NCI-H446 treated with DMSO at 0.1 percent for 48 hours (cell line): ENCODE measurements around the gene SYNPR.
A peak's percentile ranks its signal among the peaks of the same experiment; 100 is the strongest.

Experiments
- DNase-seq: peaks from one replicate; lab custom pipeline; 2025; lab: John Stamatoyannopoulos, UW

Gene SYNPR

DNA sequence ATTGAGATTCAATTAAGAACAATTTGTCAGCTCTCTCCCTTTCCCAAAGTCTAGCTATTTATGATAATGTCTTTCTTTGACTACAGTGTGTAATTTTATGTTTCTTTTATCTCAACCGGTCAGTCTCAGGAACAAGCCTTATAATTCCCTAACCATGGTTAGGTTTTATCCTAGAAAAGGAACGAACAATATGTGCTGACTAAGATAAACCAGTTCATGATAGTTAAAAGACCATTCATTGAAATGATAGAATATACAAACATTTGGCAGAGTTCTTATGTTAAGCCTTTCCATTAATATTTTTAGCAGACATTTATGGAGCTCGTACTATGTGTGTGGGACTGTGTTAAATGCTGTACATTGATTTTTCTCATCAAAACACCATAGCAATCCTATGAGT, 106.3 kb downstream of the SYNPR start:
- DNase-seq, result no peak

DNA sequence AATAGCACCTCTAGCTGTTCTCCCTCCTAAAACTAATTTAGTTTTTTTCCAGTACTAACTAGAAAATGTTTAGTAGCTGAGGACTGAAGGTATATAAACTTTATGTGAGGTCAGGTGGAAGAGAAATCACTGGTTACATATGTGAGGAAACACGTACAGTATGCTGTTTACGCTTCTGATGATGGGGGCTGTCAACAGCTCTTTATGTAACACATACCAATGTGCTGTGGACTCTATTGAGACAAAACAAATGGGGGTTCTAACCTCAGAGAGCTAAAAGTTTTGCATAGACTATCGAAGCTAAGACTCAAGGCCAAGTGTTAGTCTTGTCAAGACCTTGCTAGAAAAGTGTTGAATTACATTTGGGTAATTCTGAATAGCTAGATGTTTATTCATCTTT, 107.5 kb downstream of the SYNPR start:
- no peak for DNase-seq

- no peak for DNase-seq
These were observed 108.5 kb downstream of the SYNPR start for GRCh38 chr3:63386568-63386967.

GRCh38 chr3:63387568-63387967, 109.5 kb downstream of the SYNPR start:
- DNase-seq, result no peak

GRCh38 chr3:63390710-63391230, 112.7 kb downstream of the SYNPR start:
- no peak for DNase-seq

GRCh38 chr3:63395960-63396359, 117.9 kb downstream of the SYNPR start:
- no peak for DNase-seq

DNA sequence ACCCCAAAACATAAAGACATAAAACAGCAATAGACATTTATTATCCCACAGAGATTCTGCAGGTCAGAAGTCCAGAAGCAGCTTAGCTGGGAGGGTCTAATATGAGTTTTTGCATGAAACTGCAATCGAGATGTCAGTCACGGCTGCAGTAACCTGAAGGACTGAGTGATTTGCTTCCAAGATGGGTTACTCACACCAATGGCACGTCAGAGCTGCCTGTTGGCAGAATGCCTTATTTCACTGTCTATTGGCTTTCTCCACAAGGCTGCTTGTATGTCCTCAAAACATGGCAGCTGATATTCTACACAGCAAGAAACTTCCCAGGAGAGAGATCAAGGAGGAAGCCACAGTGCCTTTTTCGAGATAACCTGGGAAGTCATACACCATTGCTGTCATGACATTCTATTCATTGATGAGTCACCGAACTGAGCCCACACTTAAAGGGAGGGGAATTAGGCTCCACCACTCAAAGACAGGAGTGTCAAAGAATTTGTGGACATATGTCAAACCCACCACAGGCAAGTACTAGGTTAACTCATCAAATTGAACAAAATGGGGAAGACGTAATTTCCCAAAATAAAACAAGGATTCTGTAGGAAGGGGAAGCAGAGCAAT, 122.2 kb downstream of the SYNPR start:
- peak; percentile 1 for DNase-seq

DNA sequence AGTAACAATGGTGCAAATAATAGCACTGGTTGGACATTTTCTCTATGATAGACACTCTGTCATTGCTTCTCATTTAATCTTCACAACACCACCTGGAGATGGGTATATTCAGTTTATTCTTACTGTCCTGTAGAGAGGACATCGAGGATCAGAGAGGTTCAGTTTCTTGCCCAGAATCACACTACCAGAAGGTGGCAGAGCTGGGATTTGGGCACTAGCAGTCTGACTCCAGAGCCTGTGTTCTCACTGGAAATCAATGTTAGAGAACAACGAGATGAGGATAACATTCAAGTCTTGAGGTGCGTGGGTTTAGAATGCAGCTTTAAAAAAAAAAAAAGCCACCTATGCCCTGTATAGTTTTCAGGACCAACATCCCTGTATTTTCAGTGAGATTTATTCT, 127.8 kb downstream of the SYNPR start:
- DNase-seq, result no peak

DNA sequence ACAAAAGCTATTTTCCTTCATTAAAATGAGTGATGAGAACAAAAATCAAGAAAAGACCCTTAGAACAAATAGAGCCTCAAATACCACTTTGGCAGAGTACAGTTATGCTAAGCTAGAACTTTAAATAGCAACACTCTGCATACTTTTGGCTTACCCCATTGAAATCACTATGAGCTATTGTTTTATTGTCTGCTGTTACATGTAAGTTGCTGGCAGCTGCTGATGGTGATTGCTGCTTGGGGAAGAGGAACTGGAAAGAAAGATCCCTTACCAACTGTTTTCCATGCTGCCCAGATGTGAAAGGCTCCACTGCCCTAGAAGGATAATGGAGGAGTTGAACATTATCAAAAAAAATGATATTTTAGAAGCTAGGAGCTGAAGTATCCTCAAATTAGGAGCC, 135.4 kb downstream of the SYNPR start:
- DNase-seq, result no peak

- no peak for DNase-seq
These were observed 136.5 kb downstream of the SYNPR start for GRCh38 chr3:63414607-63415006.

- no peak for DNase-seq
These were observed 151.8 kb downstream of the SYNPR start for GRCh38 chr3:63429905-63430304.

GRCh38 chr3:63430875-63431274, 152.8 kb downstream of the SYNPR start:
- no peak for DNase-seq

DNA sequence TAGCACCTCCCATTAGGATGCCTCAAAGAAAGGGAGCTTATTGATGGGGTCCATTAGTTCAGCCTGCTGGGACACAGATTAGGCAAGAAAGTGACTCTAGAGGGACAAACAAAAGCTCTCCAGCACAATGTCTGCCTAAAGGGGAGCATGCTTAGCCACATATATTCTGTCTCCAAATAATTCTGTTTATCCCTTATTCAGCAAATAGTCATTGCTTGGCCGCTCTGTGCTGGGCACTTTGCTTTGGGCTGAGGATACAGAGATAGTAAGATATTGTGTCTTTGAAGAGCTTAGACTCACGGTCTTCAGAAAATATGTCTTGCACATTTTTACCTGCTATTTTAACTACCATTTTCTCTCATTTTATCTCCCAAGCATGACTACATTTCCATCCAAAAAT, 159.8 kb downstream of the SYNPR start:
- no peak for DNase-seq

GRCh38 chr3:63438826-63439371, 160.8 kb downstream of the SYNPR start:
- DNase-seq, result no peak

- no peak for DNase-seq
These were observed 163.2 kb downstream of the SYNPR start for GRCh38 chr3:63441262-63441661.

- DNase-seq, result no peak
These were observed 164.8 kb downstream of the SYNPR start for GRCh38 chr3:63442918-63443317.

DNA sequence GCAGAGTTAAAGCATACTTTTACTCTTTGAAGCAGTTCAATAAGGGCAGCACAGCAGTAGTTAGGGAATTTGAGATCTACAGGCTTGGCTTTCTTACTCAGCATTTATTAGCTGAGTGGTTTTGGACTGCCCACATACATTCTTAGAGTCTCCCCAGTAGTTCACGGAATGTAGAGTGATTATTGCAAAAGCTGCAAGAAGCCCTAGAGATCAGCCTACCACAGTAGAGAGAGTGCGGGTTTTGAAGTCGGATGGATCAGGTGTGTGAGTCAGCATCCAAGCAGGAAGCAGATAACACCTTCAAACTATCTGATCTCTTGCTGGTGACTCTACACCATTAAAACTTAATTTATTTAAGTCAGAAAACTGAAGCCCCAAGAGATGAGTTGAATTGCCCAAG, 171.9 kb downstream of the SYNPR start:
- DNase-seq, result no peak

GRCh38 chr3:63450634-63451363, 172.7 kb downstream of the SYNPR start:
- DNase-seq, result no peak

GRCh38 chr3:63456901-63457300, 178.8 kb downstream of the SYNPR start:
- no peak for DNase-seq

DNA sequence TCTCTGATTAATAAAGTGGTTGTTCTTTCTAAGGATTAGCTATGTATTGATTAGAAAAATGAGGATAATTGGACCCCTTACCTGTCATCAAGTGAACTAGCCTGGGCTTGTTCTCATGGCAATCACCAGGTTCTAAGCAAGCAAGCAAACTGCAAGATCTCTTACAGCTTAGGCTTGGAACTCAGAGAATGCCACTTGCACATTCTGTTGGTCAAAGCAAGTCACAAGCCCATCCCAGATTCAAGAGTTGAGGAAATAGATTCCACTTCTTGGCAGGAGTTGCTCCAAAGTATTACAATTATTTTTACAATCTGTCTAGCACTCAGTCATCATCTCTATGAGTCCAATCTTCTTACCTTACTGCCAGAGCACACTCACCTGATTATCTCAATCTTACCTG, 180.3 kb downstream of the SYNPR start:
- no peak for DNase-seq

GRCh38 chr3:63462732-63463131, 184.6 kb downstream of the SYNPR start:
- DNase-seq, result no peak

- DNase-seq, result no peak
These were observed 189.3 kb downstream of the SYNPR start for GRCh38 chr3:63467392-63467791.

GRCh38 chr3:63470745-63471144, 192.6 kb downstream of the SYNPR start:
- no peak for DNase-seq
